GM11168 (cell line): ENCODE results near the gene WDR55.
"Not testable (repeated sequence)": the region's sequence is repeated elsewhere in the genome, so short reads cannot be mapped to it uniquely, and the experiment has no call there.

Experiments
- in situ Hi-C: fragments of 300-500 bp; cut with MboI; formaldehyde crosslinking; loops from one replicate; pipeline ENCODE4 v1.12.0; 2022; ENCODE audit warnings: low sequenced_read_pairs; ENCODE audit not compliant: unreplicated experiment

Gene WDR55

GRCh38 chr5:140642718-140643117 lies 22.0 kb upstream of the WDR55 start:
- in situ Hi-C loops, result no loop called here

DNA sequence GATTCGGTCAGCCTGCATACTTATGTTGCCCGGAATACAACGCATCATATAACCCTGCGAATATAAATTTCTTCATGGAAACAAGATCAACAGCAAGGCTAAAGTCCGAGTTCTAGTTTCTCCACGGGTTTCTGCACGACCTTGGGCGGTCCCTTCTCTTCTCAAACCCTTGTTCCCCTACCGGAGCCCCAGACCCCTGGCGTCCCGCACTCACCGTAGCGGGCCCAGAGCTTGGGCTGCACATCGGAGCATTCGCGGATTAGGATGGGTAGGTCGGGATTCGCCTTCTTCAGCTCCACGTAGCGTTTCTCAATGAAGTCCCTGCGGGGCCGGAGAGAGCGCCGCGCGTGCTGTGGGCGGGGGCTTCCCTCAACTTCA lies 17.7 kb upstream of the WDR55 start:
- in situ Hi-C loops, result no loop called here

DNA sequence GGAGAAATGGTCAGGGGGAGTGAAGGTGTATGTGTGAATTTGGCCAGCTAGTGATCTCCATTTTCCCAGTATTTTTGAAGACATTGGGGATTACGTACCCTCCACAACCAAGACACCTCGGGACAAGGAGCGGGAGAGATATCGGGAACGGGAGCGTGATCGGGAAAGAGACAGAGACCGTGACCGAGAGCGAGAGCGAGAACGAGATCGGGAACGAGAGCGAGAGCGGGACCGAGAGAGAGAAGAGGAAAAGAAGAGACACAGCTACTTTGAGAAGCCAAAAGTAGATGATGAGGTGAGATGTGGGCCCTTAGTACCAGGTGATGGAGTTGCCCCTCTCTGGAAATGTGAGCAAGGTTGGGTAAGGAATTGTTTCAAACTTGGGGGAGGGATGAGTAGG lies 5.8 kb upstream of the WDR55 start:
- in situ Hi-C loops, result no loop called here

- in situ Hi-C loops, result not testable (repeated sequence)
Measured at GRCh38 chr5:140660371-140660770, 4.3 kb upstream of the WDR55 start.

- in situ Hi-C loops, result no loop called here
Measured at GRCh38 chr5:140664030-140664358, 710 bp upstream of the WDR55 start.

DNA sequence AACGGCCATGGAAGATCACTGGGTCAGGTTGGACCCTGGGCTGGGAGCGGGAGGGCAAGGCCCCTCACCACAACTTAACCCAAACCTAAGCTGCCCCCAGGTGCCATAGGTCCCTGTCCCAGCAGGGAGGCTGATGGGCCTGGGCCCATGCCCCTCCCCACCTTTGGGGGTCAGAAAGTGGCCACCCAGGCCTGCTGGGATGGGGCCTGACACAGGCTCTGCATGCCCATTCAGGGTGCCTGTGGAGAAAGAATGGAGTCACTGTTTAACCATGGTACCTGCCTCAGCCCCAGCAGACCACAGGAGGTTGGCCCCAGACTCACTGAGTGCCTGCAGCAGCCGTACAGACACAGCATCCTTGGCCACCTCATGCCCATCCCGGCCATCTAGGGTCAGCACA lies 6.3 kb downstream of the WDR55 start:
- in situ Hi-C loops, result not testable (repeated sequence)

- in situ Hi-C loops, result no loop called here
Measured at GRCh38 chr5:140671472-140672125, 6.9 kb downstream of the WDR55 start.

DNA sequence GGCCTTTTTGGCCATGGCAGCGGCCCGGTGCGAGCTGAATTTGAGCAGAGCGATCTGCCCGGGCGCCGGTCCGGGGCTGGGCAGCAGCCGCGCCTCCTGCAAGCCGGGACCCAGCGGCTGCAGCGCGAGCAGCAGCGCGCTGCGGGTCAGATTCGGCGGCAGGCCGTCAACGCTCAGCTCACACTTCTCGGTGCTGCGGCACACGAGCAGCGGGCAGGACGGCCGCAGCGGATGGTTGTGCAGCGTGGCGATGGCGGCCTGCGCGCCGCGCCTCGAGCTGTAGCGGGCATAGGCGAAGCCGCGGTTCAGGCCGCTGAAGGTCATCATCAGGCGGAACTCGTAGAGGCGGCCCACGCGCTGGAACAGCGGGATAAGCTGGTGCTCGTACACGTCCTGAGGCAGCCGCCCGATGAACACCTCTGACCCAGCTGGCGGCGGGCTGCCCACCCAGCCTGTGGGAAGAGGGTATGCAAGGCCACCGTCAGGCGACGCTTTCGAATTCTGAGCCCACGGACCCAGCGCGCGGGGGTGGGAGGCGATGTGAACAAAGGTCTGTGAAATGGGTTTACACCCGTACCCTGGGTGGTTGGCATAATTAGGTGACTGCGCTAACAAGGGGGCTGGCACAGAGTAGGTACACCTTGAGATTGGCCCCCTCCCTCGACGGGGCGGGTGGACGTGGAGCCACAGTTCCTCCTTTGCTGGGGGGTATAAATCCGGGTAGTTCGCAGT lies 7.9 kb downstream of the WDR55 start:
- in situ Hi-C loops, result no loop called here

DNA sequence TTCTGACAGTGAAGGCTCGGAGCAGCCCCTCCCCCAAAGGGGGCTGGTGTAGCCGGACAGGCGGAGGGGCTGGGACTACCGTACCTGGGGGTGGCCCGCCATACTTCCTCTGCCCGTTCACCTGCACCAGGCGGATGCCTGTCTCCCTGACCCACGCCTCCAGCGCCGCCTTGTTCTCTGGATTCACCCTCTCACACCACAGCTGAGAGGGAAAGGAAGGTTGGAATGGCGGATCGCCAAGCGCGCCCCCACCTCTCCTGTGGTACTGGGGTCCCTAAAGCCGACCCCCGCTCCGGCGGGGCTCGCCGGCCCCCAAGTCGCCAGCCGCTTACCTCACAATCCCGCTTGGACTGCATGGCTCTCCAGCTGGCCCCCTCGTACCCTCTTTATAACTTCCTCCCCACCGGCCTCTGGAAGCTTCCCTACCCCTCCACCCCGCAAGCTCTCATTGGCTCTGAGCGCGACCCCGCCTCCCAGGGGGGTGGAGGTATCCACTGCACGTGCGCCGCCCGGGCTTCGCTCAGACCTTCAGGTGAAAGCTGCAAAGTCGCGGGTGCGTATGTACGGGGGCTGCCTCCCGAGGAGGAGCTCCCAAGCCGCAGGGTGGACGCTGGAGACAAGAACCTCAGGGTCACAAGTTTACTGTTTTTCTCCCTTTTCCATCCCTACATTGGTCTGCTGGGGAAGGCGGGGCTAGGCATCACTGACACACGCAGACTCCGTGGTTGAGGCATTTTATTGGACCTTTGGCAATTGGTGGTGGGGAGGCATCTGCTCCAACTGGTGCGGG lies 8.7 kb downstream of the WDR55 start, which contains the start of gene DND1:
Gene DND1 (minus strand): TSS at position 390 of the 790 bp plus-strand sequence. CDS start 34 bp downstream, at position 356.
- in situ Hi-C loops, result no loop called here

- in situ Hi-C loops, result no loop called here
Measured at GRCh38 chr5:140674211-140674610, 9.5 kb downstream of the WDR55 start.

DNA sequence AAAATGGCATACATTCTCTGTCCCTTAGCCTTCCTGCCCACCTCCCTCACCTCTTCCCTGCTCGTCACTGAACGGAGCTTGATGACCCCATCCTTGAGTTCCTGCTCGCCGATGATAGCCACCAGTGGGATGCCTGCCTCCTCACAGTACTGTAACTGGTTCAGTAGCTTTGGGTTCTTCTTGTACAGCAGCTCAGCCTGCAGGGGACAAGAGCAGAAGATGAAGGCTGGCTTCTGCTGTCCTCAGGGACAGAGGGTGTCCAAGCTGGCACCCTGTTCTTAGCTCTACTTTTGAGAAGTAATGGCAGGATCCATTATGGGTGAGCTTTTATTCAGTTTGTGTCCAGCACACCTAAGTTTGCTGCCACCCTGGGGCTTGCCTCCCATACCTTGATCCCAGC lies 9.9 kb downstream of the WDR55 start:
- in situ Hi-C loops, result no loop called here

- in situ Hi-C loops, result no loop called here
Measured at GRCh38 chr5:140677947-140678346, 13.2 kb downstream of the WDR55 start.

DNA sequence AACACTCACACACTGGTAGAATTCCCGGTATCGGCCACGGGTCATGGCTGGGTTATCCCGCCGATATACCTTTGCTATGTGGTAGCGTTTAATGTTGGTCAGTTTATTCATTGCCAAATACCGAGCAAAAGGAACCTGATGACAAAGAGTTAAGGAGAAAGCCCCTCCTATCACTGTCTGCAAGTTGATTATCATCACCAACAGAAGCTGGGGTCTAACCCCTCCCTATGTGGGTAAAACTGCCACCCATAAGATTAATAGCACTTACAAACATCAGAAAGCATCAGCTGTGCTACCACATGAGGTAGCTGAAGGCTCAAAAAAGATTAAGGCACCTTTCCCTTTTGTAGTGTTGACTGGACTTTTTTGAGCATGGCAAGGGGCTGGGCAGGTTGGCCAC lies 14.3 kb downstream of the WDR55 start:
- in situ Hi-C loops, result no loop called here

DNA sequence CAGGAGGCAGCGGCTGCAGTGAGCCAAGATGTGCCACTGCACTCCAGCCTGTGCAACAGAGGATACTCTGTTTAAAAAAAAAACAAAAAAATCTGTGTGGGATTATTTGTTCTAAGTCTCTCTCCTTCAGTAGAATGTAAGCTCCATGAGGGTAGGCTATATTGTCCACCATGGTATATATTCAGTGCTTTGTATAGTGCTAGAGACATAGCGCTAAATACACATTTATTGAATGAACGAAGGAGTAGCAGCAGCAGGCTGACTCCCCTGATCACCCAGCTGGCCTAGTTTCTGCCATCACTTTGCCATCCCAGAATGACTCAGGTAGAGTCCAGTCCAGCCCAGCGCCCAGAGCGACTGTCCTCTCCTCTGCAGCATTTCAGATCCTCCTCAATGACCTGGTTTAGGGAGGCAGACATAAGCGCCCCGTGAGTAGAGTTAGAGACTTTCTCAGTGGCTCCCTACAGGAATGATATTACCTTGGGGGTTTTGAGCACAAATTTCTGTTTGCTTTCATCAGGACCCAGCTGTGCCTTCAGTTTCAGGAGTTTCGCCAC lies 25.8 kb downstream of the WDR55 start:
- in situ Hi-C loops, result no loop called here

DNA sequence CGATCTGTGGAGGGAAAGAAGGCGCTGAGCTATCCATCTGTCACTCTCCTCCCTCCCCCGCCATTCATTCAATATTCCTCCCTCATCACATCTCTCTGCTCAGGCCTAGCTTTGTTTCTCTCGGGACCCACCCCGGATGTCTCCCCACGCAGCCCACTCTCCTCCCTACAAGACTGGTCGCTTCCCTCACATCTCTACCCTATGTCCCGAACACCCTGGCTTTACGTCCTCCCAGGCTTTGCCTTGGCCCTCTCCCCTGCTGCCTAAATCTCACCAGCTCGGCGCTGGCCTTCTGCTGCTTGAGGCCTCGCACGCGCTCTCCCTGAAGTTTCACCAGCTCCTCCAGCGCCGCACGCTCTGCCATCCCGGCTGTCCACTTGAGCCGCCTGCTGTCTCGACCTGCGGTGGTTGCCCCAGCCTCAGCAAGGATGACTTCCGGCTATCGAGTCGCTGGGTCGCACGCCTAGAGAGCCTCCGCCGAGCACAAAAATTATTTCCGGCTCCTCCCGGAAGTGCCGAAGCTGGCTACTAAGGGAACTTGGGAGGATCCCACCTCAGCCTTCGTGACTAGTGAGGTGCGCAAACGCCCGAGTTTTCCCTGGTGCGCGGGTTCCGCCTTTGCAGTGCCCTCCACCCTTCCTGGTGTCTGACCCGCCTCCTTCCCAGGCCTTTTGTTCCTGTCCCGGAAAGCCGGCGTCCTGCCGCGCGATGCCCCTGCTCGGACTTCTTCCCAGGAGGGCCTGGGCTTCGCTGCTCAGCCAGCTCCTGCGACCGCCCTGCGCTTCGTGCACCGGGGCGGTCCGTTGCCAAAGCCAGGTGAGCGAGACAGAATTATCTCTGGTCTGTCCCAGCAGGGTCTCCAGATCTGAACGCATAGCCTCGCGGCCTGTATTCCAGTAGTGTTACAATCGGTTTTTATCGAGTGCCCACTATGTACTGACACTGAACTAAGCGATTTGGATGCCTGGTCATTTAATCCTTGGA lies 26.5 kb downstream of the WDR55 start, which contains the start of the genes HARS1 and HARS2:
Gene HARS1 (minus strand): TSS at position 430 of the 984 bp plus-strand sequence. CDS start 66 bp downstream, at position 364.
Gene HARS2 (plus strand): TSS at position 515 of the 984 bp plus-strand sequence. CDS start 194 bp downstream, at position 709.
- in situ Hi-C loops, result no loop called here

DNA sequence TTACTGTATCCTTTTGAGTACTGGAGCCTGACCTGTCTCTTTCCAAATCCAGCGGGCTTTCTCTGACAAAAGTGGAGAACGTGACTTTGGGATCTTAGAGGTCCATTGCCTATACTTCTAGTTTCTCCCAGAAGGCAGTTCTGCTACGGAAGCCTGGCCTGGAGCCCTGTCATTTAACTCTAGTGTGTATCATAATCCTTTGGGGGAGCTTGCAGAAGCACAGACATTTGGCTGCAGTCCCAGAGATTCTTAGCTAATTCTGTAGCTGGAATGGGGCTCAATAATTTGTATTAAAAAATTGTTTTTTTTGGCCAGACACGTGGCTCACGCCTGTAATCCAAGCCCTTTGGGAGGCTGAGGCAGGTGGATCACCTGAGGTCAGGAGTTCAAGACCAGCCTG lies 29.6 kb downstream of the WDR55 start:
- in situ Hi-C loops, result no loop called here

DNA sequence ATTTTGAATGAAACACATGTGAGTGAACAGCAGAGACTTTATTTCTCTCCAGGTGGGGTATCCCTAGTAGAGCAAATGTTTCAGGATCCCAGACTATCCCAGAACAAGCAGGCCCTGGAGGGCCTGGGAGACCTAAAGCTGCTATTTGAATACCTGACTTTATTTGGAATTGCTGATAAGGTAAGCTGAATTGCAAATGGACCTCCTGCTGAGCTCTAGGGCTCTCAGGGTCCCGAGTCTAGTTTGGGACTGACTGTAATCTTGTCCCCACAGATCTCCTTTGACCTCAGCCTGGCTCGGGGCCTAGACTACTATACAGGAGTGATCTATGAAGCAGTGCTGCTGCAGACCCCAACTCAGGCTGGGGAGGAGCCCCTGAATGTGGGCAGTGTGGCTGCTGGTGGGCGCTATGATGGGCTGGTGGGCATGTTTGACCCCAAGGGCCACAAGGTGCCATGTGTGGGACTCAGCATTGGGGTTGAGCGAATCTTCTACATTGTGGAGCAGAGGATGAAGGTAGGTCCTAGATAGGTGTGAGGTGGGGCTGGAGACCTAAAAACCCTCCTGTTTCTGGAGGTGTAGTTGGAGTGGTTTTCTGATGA lies 32.3 kb downstream of the WDR55 start:
- in situ Hi-C loops, result no loop called here

DNA sequence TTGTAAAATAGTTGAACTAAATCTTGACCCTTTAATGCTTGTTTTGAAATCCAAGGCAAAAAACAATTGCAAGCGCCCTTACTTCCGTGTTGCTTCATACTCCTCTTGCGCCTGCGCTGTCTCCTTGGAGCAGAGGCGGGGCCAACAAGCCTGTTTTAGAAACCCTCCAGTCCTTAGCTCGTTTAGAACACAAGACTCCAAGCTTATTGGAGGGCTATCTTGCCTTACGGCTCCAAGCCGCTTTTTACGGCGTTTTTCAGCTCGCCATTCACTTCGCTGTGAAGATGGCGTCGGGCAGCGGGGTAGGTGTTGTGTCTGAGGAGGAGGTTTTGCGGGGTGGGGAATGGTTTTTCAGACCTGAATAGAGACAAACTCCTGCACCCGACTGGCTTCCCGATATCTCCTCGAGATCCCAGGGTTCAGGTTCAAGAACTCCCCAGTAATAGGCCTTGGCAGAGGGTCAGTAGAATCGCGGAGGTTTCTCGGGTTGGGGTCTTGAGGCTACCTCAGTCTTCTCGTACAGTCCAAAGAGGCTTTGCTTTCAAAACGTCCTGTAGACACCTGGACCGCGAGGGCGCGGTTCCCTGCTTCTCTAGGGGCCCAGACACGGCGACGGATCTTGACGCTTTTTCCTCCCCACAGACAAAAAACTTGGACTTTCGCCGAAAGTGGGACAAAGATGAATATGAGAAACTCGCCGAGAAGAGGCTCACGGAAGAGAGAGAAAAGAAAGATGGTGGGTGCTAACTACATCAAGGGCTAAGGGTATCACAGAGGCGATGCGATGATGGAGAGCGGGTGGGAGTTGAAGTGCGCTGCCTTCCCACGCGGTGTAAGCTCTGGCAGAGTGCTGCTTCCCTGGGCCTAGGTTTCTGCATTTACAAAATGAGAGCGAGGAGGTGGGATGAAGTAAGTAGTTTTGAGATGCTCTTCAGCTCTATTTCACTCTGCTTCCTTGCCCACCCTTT lies 35.8 kb downstream of the WDR55 start, which contains the start of gene ZMAT2:
Gene ZMAT2 (plus strand): TSS at position 271 of the 968 bp plus-strand sequence. CDS start 14 bp downstream, at position 285.
- in situ Hi-C loops, result no loop called here
